ENCODE data around the gene ASCC1. TPM values are rescaled to one million over a fixed set of nuclear protein-coding genes. Genes with fewer than 3 reads are reported as not detected.
"Not testable (repeated sequence)": the region's sequence is repeated elsewhere in the genome, so short reads cannot be mapped to it uniquely, and the experiment has no call there.

The ASCC1 gene
- total RNA-seq, 1 donor from 2014 or later = 21.4 TPM

GRCh38 chr10:72156223-72156622 lies 59.9 kb downstream of the ASCC1 start:
- peaks cover 0 to 7% (median 3%) of the 10 kb centered on the region in 3 donors for H3K36me3 ChIP-seq (ENCODE audit: control insufficient read depth in 3 of 3, insufficient read depth in 3 of 3, low read length in 3 of 3)
- no peak overlapping the region for H3K4me3 ChIP-seq (ENCODE audit: low read length in 3 of 3)
- H3K9ac ChIP-seq (ENCODE audit: low read depth in 1 of 3, low read length in 3 of 3) = no peak overlapping the region
- H3K4me1 ChIP-seq (ENCODE audit: control insufficient read depth in 3 of 3, insufficient read depth in 3 of 3, low read length in 3 of 3) = no peaks in the 10 kb centered on the region
- no peak overlapping the region for H3K27ac ChIP-seq (ENCODE audit: low read depth, low read length)
- no peaks in the 10 kb centered on the region for H3K27me3 ChIP-seq (ENCODE audit: control insufficient read depth in 3 of 3, insufficient read depth in 3 of 3, low read length in 3 of 3)
- no peaks in the 10 kb centered on the region for H3K9me3 ChIP-seq (ENCODE audit: control insufficient read depth in 3 of 3, low read length in 3 of 3)

GRCh38 chr10:72152286-72152685 lies 63.8 kb downstream of the ASCC1 start:
- Histone ChIP-seq H3K27me3 (ENCODE audit: control insufficient read depth in 3 of 3, insufficient read depth in 3 of 3, low read length in 3 of 3) (no peaks in the 10 kb centered on the region), H3K4me1 (ENCODE audit: control insufficient read depth in 3 of 3, insufficient read depth in 3 of 3, low read length in 3 of 3) (no peaks in the 10 kb centered on the region), H3K9me3 (ENCODE audit: control insufficient read depth in 3 of 3, low read length in 3 of 3) (no peaks in the 10 kb centered on the region), H3K27ac (ENCODE audit: low read depth, low read length) (no peak overlapping the region), H3K36me3 (ENCODE audit: control insufficient read depth in 3 of 3, insufficient read depth in 3 of 3, low read length in 3 of 3) (peaks cover 0 to 3% (median 0%) of the 10 kb centered on the region in 3 donors), H3K9ac (ENCODE audit: low read depth in 1 of 3, low read length in 3 of 3) (no peak overlapping the region), H3K4me3 (ENCODE audit: low read length in 3 of 3) (no peak overlapping the region)

DNA sequence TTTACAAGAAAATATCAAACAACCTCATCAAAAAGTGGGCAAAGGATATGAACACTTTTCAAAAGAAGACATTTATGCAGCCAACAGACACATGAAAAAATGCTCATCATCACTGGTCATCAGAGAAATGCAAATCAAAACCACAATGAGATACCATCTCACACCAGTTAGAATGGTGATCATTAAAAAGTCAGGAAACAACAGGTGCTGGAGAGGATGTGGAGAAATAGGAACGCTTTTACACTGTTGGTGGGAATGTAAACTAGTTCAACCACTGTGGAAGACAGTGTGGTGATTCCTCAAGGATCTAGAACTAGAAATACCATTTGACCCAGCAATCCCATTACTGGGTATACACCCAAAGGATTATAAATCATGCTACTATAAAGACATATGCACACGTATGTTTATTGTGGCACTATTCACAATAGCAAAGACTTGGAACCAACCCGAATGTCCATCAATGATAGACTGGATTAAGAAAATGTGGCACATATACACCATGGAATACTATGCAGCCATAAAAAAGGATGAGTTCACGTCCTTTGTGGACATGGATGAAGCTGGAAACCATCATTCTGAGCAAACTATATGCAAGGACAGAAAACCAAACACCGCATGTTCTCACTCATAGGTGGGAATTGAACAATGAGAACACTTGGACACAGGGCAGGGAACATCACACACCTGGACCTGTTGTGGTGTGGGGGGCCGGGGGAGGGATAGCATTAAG lies 65.2 kb downstream of the ASCC1 start:
- not testable (repeated sequence) for H3K9ac ChIP-seq (ENCODE audit: low read depth in 1 of 3, low read length in 3 of 3); H3K36me3 ChIP-seq (ENCODE audit: control insufficient read depth in 3 of 3, insufficient read depth in 3 of 3, low read length in 3 of 3); H3K27me3 ChIP-seq (ENCODE audit: control insufficient read depth in 3 of 3, insufficient read depth in 3 of 3, low read length in 3 of 3); H3K9me3 ChIP-seq (ENCODE audit: control insufficient read depth in 3 of 3, low read length in 3 of 3); H3K4me1 ChIP-seq (ENCODE audit: control insufficient read depth in 3 of 3, insufficient read depth in 3 of 3, low read length in 3 of 3); H3K4me3 ChIP-seq (ENCODE audit: low read length in 3 of 3); H3K27ac ChIP-seq (ENCODE audit: low read depth, low read length)

DNA sequence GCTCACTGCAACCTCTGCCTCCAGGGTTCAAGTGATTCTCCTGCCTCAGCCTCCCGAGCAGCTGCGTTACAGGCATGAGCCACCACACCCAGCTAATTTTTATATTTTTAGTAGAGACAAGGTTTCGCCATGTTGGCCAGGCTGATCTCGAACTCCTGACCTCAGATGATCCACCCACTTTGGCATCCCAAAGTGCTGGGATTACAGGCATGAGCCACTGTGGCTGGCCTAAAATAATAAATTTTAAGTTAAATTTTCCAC lies 68.8 kb downstream of the ASCC1 start:
- not testable (repeated sequence) for H3K36me3 ChIP-seq (ENCODE audit: control insufficient read depth in 3 of 3, insufficient read depth in 3 of 3, low read length in 3 of 3); H3K9ac ChIP-seq (ENCODE audit: low read depth in 1 of 3, low read length in 3 of 3); H3K4me3 ChIP-seq (ENCODE audit: low read length in 3 of 3); H3K27ac ChIP-seq (ENCODE audit: low read depth, low read length); H3K9me3 ChIP-seq (ENCODE audit: control insufficient read depth in 3 of 3, low read length in 3 of 3); H3K4me1 ChIP-seq (ENCODE audit: control insufficient read depth in 3 of 3, insufficient read depth in 3 of 3, low read length in 3 of 3); H3K27me3 ChIP-seq (ENCODE audit: control insufficient read depth in 3 of 3, insufficient read depth in 3 of 3, low read length in 3 of 3)

DNA sequence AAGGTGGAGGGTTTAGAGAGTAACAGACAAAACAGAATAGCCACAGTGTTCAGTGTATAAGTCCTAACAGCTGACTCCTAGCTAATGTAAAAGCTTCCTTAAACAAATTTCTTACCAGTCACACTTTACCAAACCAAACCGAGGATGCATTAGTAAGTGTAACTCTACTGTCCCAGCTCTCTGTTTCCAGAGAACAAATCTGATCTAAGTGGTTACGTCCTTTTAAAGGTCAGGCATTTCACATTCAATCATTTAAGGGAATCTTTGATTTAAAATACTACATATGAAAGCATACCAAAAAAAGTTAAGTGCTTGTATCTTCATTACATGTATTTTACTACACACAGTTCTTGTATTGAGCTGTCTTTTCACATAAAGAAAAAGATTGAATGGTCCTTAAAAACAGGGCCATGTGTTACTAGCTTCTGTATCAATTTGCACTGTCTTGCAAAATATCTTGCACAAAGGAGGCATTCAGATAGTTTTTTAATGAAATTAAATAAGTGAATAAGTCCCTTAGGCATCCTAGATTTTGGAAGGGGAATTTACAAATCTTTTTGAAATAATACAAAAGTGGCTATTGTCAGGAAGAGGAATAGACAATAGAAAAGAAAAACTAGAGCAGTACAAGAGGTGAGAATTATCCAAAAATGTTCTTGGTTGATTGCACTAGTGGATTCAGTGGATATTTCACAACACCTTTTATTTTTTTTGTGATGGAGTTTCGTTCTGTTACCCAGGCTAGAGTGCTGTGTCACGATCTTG lies 69.3 kb downstream of the ASCC1 start:
- Histone ChIP-seq H3K36me3 (ENCODE audit: control insufficient read depth in 3 of 3, insufficient read depth in 3 of 3, low read length in 3 of 3) (no peaks in the 10 kb centered on the region), H3K4me3 (ENCODE audit: low read length in 3 of 3) (no peak overlapping the region), H3K27ac (ENCODE audit: low read depth, low read length) (no peak overlapping the region), H3K27me3 (ENCODE audit: control insufficient read depth in 3 of 3, insufficient read depth in 3 of 3, low read length in 3 of 3) (no peaks in the 10 kb centered on the region), H3K9me3 (ENCODE audit: control insufficient read depth in 3 of 3, low read length in 3 of 3) (no peaks in the 10 kb centered on the region), H3K9ac (ENCODE audit: low read depth in 1 of 3, low read length in 3 of 3) (no peak overlapping the region), H3K4me1 (ENCODE audit: control insufficient read depth in 3 of 3, insufficient read depth in 3 of 3, low read length in 3 of 3) (no peaks in the 10 kb centered on the region)

DNA sequence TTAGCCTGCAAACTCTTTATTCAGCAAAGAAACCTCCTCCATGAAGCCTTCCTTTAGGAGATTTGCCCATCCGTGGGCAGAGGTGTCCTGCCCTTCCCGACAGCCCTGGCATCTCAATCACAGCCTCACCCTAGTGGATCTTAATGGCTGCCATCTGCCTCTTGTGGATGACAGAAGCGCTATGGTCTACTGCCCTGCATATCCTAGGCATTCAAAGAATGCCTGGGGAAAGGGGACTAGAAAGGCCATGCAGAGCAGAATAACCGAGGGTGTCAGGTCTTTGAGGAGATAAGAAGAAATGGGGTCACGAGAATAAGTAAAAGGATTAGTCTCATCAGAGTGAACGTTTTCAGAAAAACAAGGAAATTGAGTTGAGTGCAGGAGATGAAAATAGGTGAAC lies 70.0 kb downstream of the ASCC1 start:
- no peaks in the 10 kb centered on the region for H3K9me3 ChIP-seq (ENCODE audit: control insufficient read depth in 3 of 3, low read length in 3 of 3)
- H3K4me3 ChIP-seq (ENCODE audit: low read length in 3 of 3) = no peak overlapping the region
- no peaks in the 10 kb centered on the region for H3K27me3 ChIP-seq (ENCODE audit: control insufficient read depth in 3 of 3, insufficient read depth in 3 of 3, low read length in 3 of 3)
- no peaks in the 10 kb centered on the region for H3K36me3 ChIP-seq (ENCODE audit: control insufficient read depth in 3 of 3, insufficient read depth in 3 of 3, low read length in 3 of 3)
- H3K4me1 ChIP-seq (ENCODE audit: control insufficient read depth in 3 of 3, insufficient read depth in 3 of 3, low read length in 3 of 3) = no peaks in the 10 kb centered on the region
- H3K27ac ChIP-seq (ENCODE audit: low read depth, low read length) = no peak overlapping the region
- no peak overlapping the region for H3K9ac ChIP-seq (ENCODE audit: low read depth in 1 of 3, low read length in 3 of 3)

- Histone ChIP-seq H3K9me3 (ENCODE audit: control insufficient read depth in 3 of 3, low read length in 3 of 3) (no peaks in the 10 kb centered on the region), H3K36me3 (ENCODE audit: control insufficient read depth in 3 of 3, insufficient read depth in 3 of 3, low read length in 3 of 3) (no peaks in the 10 kb centered on the region), H3K27ac (ENCODE audit: low read depth, low read length) (no peak overlapping the region), H3K4me3 (ENCODE audit: low read length in 3 of 3) (no peak overlapping the region), H3K27me3 (ENCODE audit: control insufficient read depth in 3 of 3, insufficient read depth in 3 of 3, low read length in 3 of 3) (no peaks in the 10 kb centered on the region), H3K9ac (ENCODE audit: low read depth in 1 of 3, low read length in 3 of 3) (no peak overlapping the region), H3K4me1 (ENCODE audit: control insufficient read depth in 3 of 3, insufficient read depth in 3 of 3, low read length in 3 of 3) (no peaks in the 10 kb centered on the region)
Observed at GRCh38 chr10:72145657-72146056, 70.4 kb downstream of the ASCC1 start.

GRCh38 chr10:72140850-72141249 lies 75.2 kb downstream of the ASCC1 start:
- H3K9ac ChIP-seq (ENCODE audit: low read depth in 1 of 3, low read length in 3 of 3) = no peak overlapping the region
- H3K4me1 ChIP-seq (ENCODE audit: control insufficient read depth in 3 of 3, insufficient read depth in 3 of 3, low read length in 3 of 3) = no peaks in the 10 kb centered on the region
- H3K27me3 ChIP-seq (ENCODE audit: control insufficient read depth in 3 of 3, insufficient read depth in 3 of 3, low read length in 3 of 3) = no peaks in the 10 kb centered on the region
- no peak overlapping the region for H3K27ac ChIP-seq (ENCODE audit: low read depth, low read length)
- no peaks in the 10 kb centered on the region for H3K9me3 ChIP-seq (ENCODE audit: control insufficient read depth in 3 of 3, low read length in 3 of 3)
- H3K36me3 ChIP-seq (ENCODE audit: control insufficient read depth in 3 of 3, insufficient read depth in 3 of 3, low read length in 3 of 3) = peaks cover 0 to 5% (median 0%) of the 10 kb centered on the region in 3 donors
- H3K4me3 ChIP-seq (ENCODE audit: low read length in 3 of 3) = no peak overlapping the region

DNA sequence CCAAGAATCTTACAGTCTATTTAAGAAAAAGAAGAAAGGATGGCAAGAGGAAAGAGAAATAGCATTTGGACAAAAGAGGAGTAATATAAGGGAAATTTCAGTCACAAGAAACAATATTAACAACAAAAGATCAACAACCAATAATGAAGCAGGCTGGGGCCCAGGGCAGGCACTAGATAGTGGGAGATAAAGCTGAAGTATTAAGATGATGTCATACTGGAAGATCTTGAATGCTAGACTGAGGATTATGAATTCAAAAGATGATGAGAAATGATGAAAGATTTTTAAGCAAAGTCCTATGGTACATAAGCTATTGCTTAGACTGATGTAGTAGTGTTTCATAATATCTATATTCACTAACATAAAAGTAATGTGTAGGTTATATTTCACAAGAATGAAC lies 75.9 kb downstream of the ASCC1 start:
- Histone ChIP-seq H3K27me3 (ENCODE audit: control insufficient read depth in 3 of 3, insufficient read depth in 3 of 3, low read length in 3 of 3) (no peaks in the 10 kb centered on the region), H3K4me1 (ENCODE audit: control insufficient read depth in 3 of 3, insufficient read depth in 3 of 3, low read length in 3 of 3) (no peaks in the 10 kb centered on the region), H3K4me3 (ENCODE audit: low read length in 3 of 3) (no peak overlapping the region), H3K9me3 (ENCODE audit: control insufficient read depth in 3 of 3, low read length in 3 of 3) (no peaks in the 10 kb centered on the region), H3K9ac (ENCODE audit: low read depth in 1 of 3, low read length in 3 of 3) (no peak overlapping the region), H3K36me3 (ENCODE audit: control insufficient read depth in 3 of 3, insufficient read depth in 3 of 3, low read length in 3 of 3) (peaks cover 0 to 5% (median 0%) of the 10 kb centered on the region in 3 donors), H3K27ac (ENCODE audit: low read depth, low read length) (no peak overlapping the region)

DNA sequence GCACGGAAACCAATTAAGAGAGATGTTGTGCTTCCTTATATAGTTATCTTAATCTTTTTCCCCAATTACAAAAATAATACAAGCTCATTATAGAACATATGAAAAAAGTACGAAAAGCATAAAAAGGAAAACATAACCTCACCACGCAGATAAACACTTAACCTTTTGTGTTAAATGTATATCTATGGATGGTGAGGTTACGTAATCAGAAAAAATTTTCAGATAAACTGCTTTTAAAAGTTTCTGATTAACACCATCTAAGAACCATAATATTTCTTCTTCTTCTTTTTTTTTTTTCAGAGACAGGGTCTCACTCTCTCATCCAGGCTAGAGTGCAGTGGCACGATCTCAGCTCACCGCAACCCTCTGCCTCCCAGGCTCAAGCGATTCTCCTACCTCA lies 78.5 kb downstream of the ASCC1 start:
- no peak overlapping the region for H3K27ac ChIP-seq (ENCODE audit: low read depth, low read length)
- no peaks in the 10 kb centered on the region for H3K9me3 ChIP-seq (ENCODE audit: control insufficient read depth in 3 of 3, low read length in 3 of 3)
- peaks cover 0 to 5% (median 0%) of the 10 kb centered on the region in 3 donors for H3K36me3 ChIP-seq (ENCODE audit: control insufficient read depth in 3 of 3, insufficient read depth in 3 of 3, low read length in 3 of 3)
- no peaks in the 10 kb centered on the region for H3K4me1 ChIP-seq (ENCODE audit: control insufficient read depth in 3 of 3, insufficient read depth in 3 of 3, low read length in 3 of 3)
- H3K4me3 ChIP-seq (ENCODE audit: low read length in 3 of 3) = no peak overlapping the region
- no peaks in the 10 kb centered on the region for H3K27me3 ChIP-seq (ENCODE audit: control insufficient read depth in 3 of 3, insufficient read depth in 3 of 3, low read length in 3 of 3)
- no peak overlapping the region for H3K9ac ChIP-seq (ENCODE audit: low read depth in 1 of 3, low read length in 3 of 3)

Measured in skeletal muscle tissue (tissue), 4 donors.